ENCODE data around the gene CCDC112.

- TF ChIP-seq, protein P1, sequence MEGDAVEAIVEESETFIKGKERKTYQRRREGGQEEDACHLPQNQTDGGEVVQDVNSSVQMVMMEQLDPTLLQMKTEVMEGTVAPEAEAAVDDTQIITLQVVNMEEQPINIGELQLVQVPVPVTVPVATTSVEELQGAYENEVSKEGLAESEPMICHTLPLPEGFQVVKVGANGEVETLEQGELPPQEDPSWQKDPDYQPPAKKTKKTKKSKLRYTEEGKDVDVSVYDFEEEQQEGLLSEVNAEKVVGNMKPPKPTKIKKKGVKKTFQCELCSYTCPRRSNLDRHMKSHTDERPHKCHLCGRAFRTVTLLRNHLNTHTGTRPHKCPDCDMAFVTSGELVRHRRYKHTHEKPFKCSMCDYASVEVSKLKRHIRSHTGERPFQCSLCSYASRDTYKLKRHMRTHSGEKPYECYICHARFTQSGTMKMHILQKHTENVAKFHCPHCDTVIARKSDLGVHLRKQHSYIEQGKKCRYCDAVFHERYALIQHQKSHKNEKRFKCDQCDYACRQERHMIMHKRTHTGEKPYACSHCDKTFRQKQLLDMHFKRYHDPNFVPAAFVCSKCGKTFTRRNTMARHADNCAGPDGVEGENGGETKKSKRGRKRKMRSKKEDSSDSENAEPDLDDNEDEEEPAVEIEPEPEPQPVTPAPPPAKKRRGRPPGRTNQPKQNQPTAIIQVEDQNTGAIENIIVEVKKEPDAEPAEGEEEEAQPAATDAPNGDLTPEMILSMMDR (IDR thresholded peaks at IDR 0.05) = no peak
- no peak for TF ChIP-seq POLR2A (IDR thresholded peaks at IDR 0.05)
Measured at GRCh38 chr5:115291397-115291796, 5.1 kb downstream of the CCDC112 start.

All from thyroid gland (tissue), 4 donors.